ENCODE results near the gene NOL6. TPM values are rescaled to one million over a fixed set of nuclear protein-coding genes. Genes with fewer than 3 reads are reported as not detected.

NOL6 gene
- total RNA-seq, 1 donor from 2014 or later, result 28.6 TPM

DNA sequence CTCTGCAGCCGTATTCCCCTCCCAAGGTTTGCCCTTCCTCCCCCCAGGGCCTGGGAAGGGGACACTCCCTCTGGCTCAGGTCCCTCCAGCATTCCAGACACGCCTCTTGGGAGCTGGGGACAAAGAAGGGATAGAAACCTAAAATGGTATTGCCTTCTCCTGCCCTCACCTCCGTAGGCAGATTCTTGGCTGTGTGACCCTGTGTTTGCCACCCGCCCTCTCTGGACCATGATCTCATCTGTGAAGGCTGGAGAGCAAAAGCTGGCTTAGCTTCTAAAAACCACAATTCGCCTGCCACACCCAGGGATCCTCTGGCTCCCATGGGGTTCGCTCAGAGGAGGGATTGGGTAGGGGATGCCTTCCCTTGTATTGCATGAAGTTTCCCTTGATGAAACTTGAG is 34.0 kb downstream of the NOL6 start:
- H3K27me3 ChIP-seq, result no peaks in the 10 kb centered on the region
- no peak overlapping the region for H3K27ac ChIP-seq
- TF ChIP-seq, protein P1, sequence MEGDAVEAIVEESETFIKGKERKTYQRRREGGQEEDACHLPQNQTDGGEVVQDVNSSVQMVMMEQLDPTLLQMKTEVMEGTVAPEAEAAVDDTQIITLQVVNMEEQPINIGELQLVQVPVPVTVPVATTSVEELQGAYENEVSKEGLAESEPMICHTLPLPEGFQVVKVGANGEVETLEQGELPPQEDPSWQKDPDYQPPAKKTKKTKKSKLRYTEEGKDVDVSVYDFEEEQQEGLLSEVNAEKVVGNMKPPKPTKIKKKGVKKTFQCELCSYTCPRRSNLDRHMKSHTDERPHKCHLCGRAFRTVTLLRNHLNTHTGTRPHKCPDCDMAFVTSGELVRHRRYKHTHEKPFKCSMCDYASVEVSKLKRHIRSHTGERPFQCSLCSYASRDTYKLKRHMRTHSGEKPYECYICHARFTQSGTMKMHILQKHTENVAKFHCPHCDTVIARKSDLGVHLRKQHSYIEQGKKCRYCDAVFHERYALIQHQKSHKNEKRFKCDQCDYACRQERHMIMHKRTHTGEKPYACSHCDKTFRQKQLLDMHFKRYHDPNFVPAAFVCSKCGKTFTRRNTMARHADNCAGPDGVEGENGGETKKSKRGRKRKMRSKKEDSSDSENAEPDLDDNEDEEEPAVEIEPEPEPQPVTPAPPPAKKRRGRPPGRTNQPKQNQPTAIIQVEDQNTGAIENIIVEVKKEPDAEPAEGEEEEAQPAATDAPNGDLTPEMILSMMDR (IDR thresholded peaks at IDR 0.05), result no peak
- no peak overlapping the region for H3K4me3 ChIP-seq
- intact Hi-C loops (cut with DNase I), result no loop called here
- no peaks in the 10 kb centered on the region for H3K9me3 ChIP-seq
- H3K36me3 ChIP-seq, result no peaks in the 10 kb centered on the region
- no peak for DNase-seq (ENCODE audit: low spot score in 2 of 2)
- no peaks in the 10 kb centered on the region for H3K4me1 ChIP-seq

DNA sequence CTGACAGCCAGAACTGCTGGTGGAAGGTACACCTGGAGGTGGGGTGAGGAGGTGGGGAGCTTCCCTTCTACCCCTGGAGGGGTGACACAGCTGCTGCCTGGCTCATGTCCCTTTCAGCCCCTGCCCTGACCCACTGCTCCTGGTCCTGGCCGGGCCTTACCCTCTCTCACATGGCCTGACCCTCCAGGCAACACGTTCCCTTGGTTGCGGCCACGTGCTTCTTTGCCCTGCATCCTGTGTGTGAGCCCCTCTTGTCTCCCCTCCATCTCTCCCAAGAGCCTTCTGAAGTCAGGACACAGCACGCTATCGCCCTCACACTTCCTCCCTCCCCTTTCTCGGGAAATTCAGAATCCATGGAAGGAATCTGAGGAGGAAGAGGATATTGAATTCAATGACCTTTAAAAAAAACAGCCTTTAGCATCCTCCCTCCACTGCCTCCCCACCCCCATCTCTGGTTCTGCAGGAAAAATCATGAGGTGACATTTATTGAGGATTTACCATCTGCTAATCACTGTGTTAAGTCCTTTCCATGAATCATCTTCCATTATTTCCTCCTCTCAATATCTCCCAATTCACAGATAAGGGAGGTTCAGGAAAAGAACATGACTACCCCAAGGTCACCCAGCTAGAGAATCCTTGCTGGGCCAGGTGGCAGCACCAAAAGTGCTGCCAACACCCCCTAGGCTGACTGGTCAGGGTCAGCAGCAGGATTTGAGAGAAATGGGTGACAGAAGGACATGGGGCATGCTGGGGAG is 34.6 kb downstream of the NOL6 start:
- intact Hi-C loops (cut with DNase I), result no loop called here
- TF ChIP-seq, protein P1 (IDR thresholded peaks at IDR 0.05), result no peak
- Histone ChIP-seq H3K4me3 (no peak overlapping the region), H3K4me1 (no peaks in the 10 kb centered on the region), H3K9me3 (no peaks in the 10 kb centered on the region), H3K36me3 (no peaks in the 10 kb centered on the region), H3K27ac (no peak overlapping the region), H3K27me3 (no peaks in the 10 kb centered on the region)
- no peak for DNase-seq (ENCODE audit: low spot score in 2 of 2)

DNA sequence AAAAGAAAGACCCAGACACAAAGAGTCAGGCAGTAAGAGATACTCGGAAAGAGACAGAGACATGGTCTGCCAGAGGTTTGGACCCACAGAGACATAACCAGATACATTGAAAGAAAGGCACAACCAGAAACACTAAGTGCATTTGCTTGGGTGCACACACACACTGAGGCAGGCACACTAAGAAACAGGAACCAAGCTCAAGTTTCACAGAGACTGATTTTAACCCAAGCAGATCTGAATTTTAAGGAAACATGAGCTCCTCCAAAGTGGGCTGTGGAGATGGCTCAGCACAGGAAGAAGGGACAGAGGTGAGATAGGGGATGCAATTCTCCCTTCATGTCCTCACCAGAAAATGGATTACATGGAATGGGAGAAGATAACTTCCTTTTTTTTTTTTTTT is 35.8 kb downstream of the NOL6 start:
- Histone ChIP-seq H3K9me3 (no peaks in the 10 kb centered on the region), H3K27ac (no peak overlapping the region), H3K36me3 (no peaks in the 10 kb centered on the region), H3K27me3 (no peaks in the 10 kb centered on the region), H3K4me3 (no peak overlapping the region), H3K4me1 (no peaks in the 10 kb centered on the region)
- intact Hi-C loops (cut with DNase I), result no loop called here
- no peak for DNase-seq (ENCODE audit: low spot score in 2 of 2)
- TF ChIP-seq, protein P1 (IDR thresholded peaks at IDR 0.05), result no peak

DNA sequence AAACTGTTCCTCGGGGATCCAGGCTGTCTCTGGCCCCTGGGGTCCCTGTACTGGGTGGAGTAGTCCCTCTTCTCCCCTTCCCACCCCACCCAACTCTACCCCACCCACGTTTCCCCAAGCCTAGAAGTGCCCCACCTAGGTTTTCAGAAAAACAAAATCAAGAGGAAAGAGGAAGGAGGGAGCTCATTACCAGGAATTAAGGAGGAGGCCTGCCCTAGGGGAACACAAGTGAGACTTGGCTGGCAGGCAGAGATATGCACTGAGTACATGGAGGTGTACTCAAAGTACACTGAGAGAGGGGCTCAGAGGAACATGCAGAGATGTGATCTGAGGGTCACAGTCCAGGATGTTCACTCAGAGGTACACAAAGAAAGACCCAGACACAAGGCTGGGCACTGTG is 36.5 kb downstream of the NOL6 start:
- no peak for DNase-seq (ENCODE audit: low spot score in 2 of 2)
- Histone ChIP-seq H3K36me3 (no peaks in the 10 kb centered on the region), H3K9me3 (no peaks in the 10 kb centered on the region), H3K4me3 (no peak overlapping the region), H3K4me1 (no peaks in the 10 kb centered on the region), H3K27me3 (no peaks in the 10 kb centered on the region), H3K27ac (no peak overlapping the region)
- TF ChIP-seq, protein P1 (IDR thresholded peaks at IDR 0.05), result no peak
- intact Hi-C loops (cut with DNase I), result no loop called here

DNA sequence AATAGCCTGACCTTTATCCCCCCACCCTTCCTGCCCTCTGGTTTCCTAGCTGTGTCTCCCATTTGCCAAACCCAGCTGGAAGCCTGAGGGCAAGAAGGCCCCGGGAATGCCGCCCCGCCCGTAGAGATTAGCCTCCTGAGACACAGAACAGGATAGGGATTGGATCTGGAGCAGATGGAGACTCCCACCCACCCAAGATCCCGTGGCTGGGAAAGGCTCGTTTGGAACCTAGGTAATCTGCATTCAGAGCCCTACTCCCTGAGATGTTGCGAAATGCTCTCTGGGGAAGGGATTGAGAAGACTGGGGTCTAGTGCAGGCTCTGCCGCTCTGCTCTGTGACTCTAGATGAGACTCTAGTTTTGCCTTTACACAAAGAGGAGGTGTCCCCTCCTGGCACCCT is 37.3 kb downstream of the NOL6 start:
- Histone ChIP-seq H3K4me1 (no peaks in the 10 kb centered on the region), H3K36me3 (no peaks in the 10 kb centered on the region), H3K9me3 (no peaks in the 10 kb centered on the region), H3K27me3 (no peaks in the 10 kb centered on the region), H3K27ac (no peak overlapping the region), H3K4me3 (no peak overlapping the region)
- TF ChIP-seq, protein P1 (IDR thresholded peaks at IDR 0.05), result no peak
- no peak for DNase-seq (ENCODE audit: low spot score in 2 of 2)
- intact Hi-C loops (cut with DNase I), result no loop called here

All from ascending aorta (tissue), 2 donors.